HCT116 (cell line): ENCODE data around the gene SEMA3B. TPM values are rescaled to one million over a fixed set of nuclear protein-coding genes. Genes with fewer than 3 reads are reported as not detected.

Experiments
- ATAC-seq: fragments of 200-7000 bp; cut with Tn5 transposase; 2 replicates; pipeline ENCODE4 v1.9.1; 2020; ENCODE audit warnings: mild to moderate bottlenecking, moderate library complexity
- BruUV-seq: library from RNA; stranded (reverse); fragments of 400-500 nt; replicated peaks from 2 replicates; lab custom pipeline; 2021; lab: Mats Ljungman, UMichigan
- CTCF ChIA-PET: fragments of 300-600 bp; sonication (Branson Sonifier 250); formaldehyde crosslinking; loops from one replicate; lab custom pipeline; 2021; ENCODE audit warnings: antibody characterized with exemption; lab: Charles Lee
- POLR2A ChIA-PET: fragments of 300-600, 350-600 bp; sonication (Branson Sonifier 250); formaldehyde crosslinking; loops from one replicate; lab custom pipeline; 2021; ENCODE audit warnings: antibody characterized with exemption; lab: Charles Lee
- RAD21 ChIA-PET, 2 experiments: fragments of 300-600 bp; sonication (Branson Sonifier 250); formaldehyde crosslinking; loops; one replicate each; lab custom pipeline; 2023; ENCODE audit warnings: low total read pairs in 2 of 2; ENCODE audit not compliant: uncharacterized antibody in 2 of 2, unreplicated experiment in 2 of 2, low non-redundant PET in 1 of 2; lab: Charles Lee
- DNase-seq: peaks from one replicate; pipeline ENCODE4 v3.0.0-alpha.2; 2010; ENCODE audit warnings: low read depth, low spot score
- H2AFZ ChIP-seq: fragments of 200-600 bp; shearing (Covaris generic), sonication (generic); 2 replicates; pipeline ENCODE4 v1.6.1; 2017; ENCODE audit warnings: low read depth, mixed run types, mixed read lengths, antibody characterized with exemption, low read length; ENCODE audit not compliant: poor library complexity, severe bottlenecking
- H3K27ac ChIP-seq: 2 replicates; pipeline ENCODE4 v1.5.1; 2012; ENCODE audit warnings: low read depth, low read length
- H3K27me3 ChIP-seq: fragments of 200-600 bp; sonication (generic); 2 replicates; pipeline ENCODE4 v1.6.1; 2016; ENCODE audit warnings: mixed run types, low read length, mixed read lengths; ENCODE audit not compliant: insufficient read depth
- H3K36me3 ChIP-seq, 2 experiments: fragments of 200-500 bp in 1 of 2; fragments of 200-600 bp in 1 of 2; sonication (Bioruptor generic) in 1 of 2; sonication (generic) in 1 of 2; 2 replicates each; pipeline versions ENCODE4 v1.5.1 to v1.6.1; 2014 to 2016; ENCODE audit warnings: low read length in 2 of 2, inconsistent platforms in 1 of 2, mixed read lengths in 1 of 2, mixed run types in 1 of 2; ENCODE audit not compliant: insufficient read depth in 2 of 2, control insufficient read depth in 1 of 2
- H3K4me1 ChIP-seq, 2 experiments: fragments of 200-600 bp in 1 of 2; sonication (generic) in 1 of 2; 2 replicates each; pipeline versions ENCODE4 v1.5.1 to v1.6.1; 2012 to 2017; ENCODE audit warnings: low read length in 2 of 2, inconsistent platforms in 1 of 2, mild to moderate bottlenecking in 1 of 2, mixed read lengths in 1 of 2, mixed run types in 1 of 2, moderate library complexity in 1 of 2; ENCODE audit not compliant: insufficient read depth in 2 of 2, control insufficient read depth in 1 of 2
- H3K4me2 ChIP-seq: fragments of 200-600 bp; sonication (generic); 2 replicates; pipeline ENCODE4 v1.6.1; 2017; ENCODE audit warnings: mixed run types, low read length, mixed read lengths
- H3K4me3 ChIP-seq, 2 experiments: fragments of 200-600 bp in 1 of 2; sonication (generic) in 1 of 2; replicated peaks in 1 of 2; 2 replicates each; pipeline ENCODE4 v1.5.1; 2011 to 2016; ENCODE audit warnings: low read length in 2 of 2, control low read depth in 1 of 2, low read depth in 1 of 2, mild to moderate bottlenecking in 1 of 2, mixed read lengths in 1 of 2, mixed run types in 1 of 2
- H3K79me2 ChIP-seq: fragments of 200-600 bp; sonication (generic); 2 replicates; pipeline ENCODE4 v1.6.1; 2017; ENCODE audit warnings: mild to moderate bottlenecking, mixed run types, low read length, moderate library complexity, mixed read lengths; ENCODE audit not compliant: insufficient read depth
- H3K9ac ChIP-seq: fragments of 200-600 bp; sonication (generic); 2 replicates; pipeline ENCODE4 v1.6.1; 2016; ENCODE audit warnings: low read length, mixed read lengths
- H3K9me2 ChIP-seq: fragments of 200-600 bp; sonication (generic), shearing (Covaris generic); 2 replicates; pipeline ENCODE4 v1.6.1; 2017; ENCODE audit warnings: mixed run types, mild to moderate bottlenecking, moderate library complexity; ENCODE audit not compliant: insufficient read depth
- H3K9me3 ChIP-seq, 2 experiments: fragments of 200-500 bp in 1 of 2; fragments of 200-600 bp in 1 of 2; sonication (Bioruptor generic) in 1 of 2; sonication (generic) in 1 of 2; 2 replicates each; pipeline ENCODE4 v1.6.1; 2014 to 2017; ENCODE audit warnings: low read length in 2 of 2, mixed read lengths in 2 of 2, inconsistent platforms in 1 of 2, low read depth in 1 of 2, mild to moderate bottlenecking in 1 of 2, mixed run types in 1 of 2, moderate library complexity in 1 of 2; ENCODE audit not compliant: control insufficient read depth in 1 of 2, insufficient read depth in 1 of 2
- H4K20me1 ChIP-seq: fragments of 200-600 bp; sonication (generic), shearing (Covaris generic); 2 replicates; pipeline ENCODE4 v1.6.1; 2017; ENCODE audit warnings: mixed run types, mild to moderate bottlenecking, moderate library complexity; ENCODE audit not compliant: insufficient read depth
- CBX3 ChIP-seq: IDR thresholded peaks from 2 replicates; pipeline ENCODE4 v1.6.1; 2012; ENCODE audit warnings: low read depth
- EGR1 ChIP-seq: IDR thresholded peaks from 2 replicates; pipeline ENCODE4 v1.6.1; 2012; ENCODE audit warnings: low read depth
- EZH2phosphoT487 ChIP-seq: fragments of 200-600 bp; IDR thresholded peaks from 2 replicates; pipeline ENCODE4 v1.6.1; 2018; ENCODE audit warnings: antibody characterized with exemption, borderline replicate concordance
- JUND ChIP-seq: IDR thresholded peaks from 2 replicates; pipeline ENCODE4 v1.6.1; 2012
- POLR2A ChIP-seq: IDR thresholded peaks from 2 replicates; pipeline ENCODE4 v1.7.0; 2011; ENCODE audit warnings: borderline replicate concordance; ENCODE audit not compliant: insufficient read depth, insufficient read length; ENCODE audit errors: extremely low read depth
- POLR2AphosphoS5 ChIP-seq: IDR thresholded peaks from 2 replicates; pipeline ENCODE4 v1.6.1; 2011; ENCODE audit warnings: mild to moderate bottlenecking, low read depth, low read length, moderate library complexity
- REST ChIP-seq: IDR thresholded peaks from 2 replicates; pipeline ENCODE4 v1.6.1; 2012; ENCODE audit warnings: low read depth
- SIN3A ChIP-seq: IDR thresholded peaks from 2 replicates; pipeline ENCODE4 v1.6.1; 2012; ENCODE audit warnings: low read depth
- SP1 ChIP-seq: IDR thresholded peaks from 2 replicates; pipeline ENCODE4 v1.6.1; 2012; ENCODE audit warnings: low read depth
- SRF ChIP-seq: IDR thresholded peaks from 2 replicates; pipeline ENCODE4 v1.6.1; 2012; ENCODE audit warnings: low read depth
- TCF7L2 ChIP-seq: IDR thresholded peaks from 2 replicates; pipeline ENCODE4 v1.7.0; 2011; ENCODE audit warnings: borderline replicate concordance, inconsistent platforms; ENCODE audit not compliant: insufficient read depth, insufficient read length; ENCODE audit errors: extremely low read depth
- YY1 ChIP-seq: IDR thresholded peaks from 2 replicates; pipeline ENCODE4 v1.6.1; 2011; ENCODE audit warnings: low read length, low read depth, moderate library complexity, mild to moderate bottlenecking; ENCODE audit not compliant: insufficient replicate concordance; ENCODE audit errors: extremely low read depth
- intact Hi-C: fragments of 100-400 bp; cut with micrococcal nuclease; formaldehyde crosslinking; loops from 2 replicates; pipeline ENCODE4 v1.10.0; 2022
- total RNA-seq: library from RNA; stranded (reverse); gene quantifications from one replicate; pipeline ENCODE4 v1.2.1, GENCODE V29; 2021; ENCODE audit not compliant: unreplicated experiment
- TF ChIP-seq, protein P1 (sequence below): IDR thresholded peaks from 2 replicates; pipeline ENCODE4 v1.6.1; 2012
- TF ChIP-seq, protein P2 (sequence below): IDR thresholded peaks from 2 replicates; pipeline ENCODE4 v1.6.1; 2011; ENCODE audit warnings: mild to moderate bottlenecking, low read length, moderate library complexity; ENCODE audit not compliant: insufficient replicate concordance; ENCODE audit errors: extremely low read depth
- TF ChIP-seq, protein P3 (sequence below): IDR thresholded peaks from 2 replicates; pipeline ENCODE4 v1.6.1; 2012

Gene SEMA3B
- total RNA-seq, 1 experiment from 2014 or later, result 46.2 TPM

DNA sequence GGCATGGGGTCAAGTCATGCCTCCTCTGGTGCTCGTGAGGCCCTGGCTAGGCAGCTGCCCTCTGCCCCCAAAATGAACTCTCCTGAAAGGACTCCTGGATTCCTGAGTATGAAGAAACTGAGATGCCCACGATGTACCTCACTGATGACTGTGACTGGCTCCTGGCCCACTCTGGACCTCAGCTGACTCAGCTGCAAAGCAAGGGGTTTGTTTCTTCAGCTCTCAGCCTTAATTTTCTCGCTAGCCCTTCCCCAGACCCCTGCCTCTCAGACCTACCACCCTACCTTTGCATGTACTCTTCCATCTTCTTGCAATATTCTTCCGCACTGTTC, 38.2 kb upstream of the SEMA3B start (continued):
- TF ChIP-seq, protein P1, sequence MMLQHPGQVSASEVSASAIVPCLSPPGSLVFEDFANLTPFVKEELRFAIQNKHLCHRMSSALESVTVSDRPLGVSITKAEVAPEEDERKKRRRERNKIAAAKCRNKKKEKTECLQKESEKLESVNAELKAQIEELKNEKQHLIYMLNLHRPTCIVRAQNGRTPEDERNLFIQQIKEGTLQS, result no peak
- TF ChIP-seq, protein P2, sequence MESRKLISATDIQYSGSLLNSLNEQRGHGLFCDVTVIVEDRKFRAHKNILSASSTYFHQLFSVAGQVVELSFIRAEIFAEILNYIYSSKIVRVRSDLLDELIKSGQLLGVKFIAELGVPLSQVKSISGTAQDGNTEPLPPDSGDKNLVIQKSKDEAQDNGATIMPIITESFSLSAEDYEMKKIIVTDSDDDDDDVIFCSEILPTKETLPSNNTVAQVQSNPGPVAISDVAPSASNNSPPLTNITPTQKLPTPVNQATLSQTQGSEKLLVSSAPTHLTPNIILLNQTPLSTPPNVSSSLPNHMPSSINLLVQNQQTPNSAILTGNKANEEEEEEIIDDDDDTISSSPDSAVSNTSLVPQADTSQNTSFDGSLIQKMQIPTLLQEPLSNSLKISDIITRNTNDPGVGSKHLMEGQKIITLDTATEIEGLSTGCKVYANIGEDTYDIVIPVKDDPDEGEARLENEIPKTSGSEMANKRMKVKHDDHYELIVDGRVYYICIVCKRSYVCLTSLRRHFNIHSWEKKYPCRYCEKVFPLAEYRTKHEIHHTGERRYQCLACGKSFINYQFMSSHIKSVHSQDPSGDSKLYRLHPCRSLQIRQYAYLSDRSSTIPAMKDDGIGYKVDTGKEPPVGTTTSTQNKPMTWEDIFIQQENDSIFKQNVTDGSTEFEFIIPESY, result no peak
- TF ChIP-seq JUND, result no peak
- no peak for TF ChIP-seq SIN3A
- no peak for TF ChIP-seq SRF
- no peak for TF ChIP-seq TCF7L2

- no peak overlapping the region for H2AFZ ChIP-seq
- TF ChIP-seq POLR2AphosphoS5 (no peak), CBX3 (no peak), EGR1 (no peak), SP1 (no peak), SRF (no peak), YY1 (no peak), POLR2A (no peak), REST (no peak), EZH2phosphoT487 (no peak)
- TF ChIP-seq, protein P3, sequence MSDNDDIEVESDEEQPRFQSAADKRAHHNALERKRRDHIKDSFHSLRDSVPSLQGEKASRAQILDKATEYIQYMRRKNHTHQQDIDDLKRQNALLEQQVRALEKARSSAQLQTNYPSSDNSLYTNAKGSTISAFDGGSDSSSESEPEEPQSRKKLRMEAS, result no peak
- TF ChIP-seq, protein P1, result no peak
- H3K9me2 ChIP-seq, result no peaks in the 10 kb centered on the region
- no peak overlapping the region for H3K9ac ChIP-seq
- no peak overlapping the region for H3K27ac ChIP-seq
- intact Hi-C loops, result no loop called here
- no peaks in the 10 kb centered on the region for H3K27me3 ChIP-seq
- BruUV-seq, result no TSS peak
- CTCF ChIA-PET, result interaction anchor here (1.1 kb wide), 1 partner anchor 15 kb away, joined by 5 read pairs; no protein-coding TSS in a partner anchor
- no peak overlapping the region for H3K4me2 ChIP-seq
- no peaks in the 10 kb centered on the region for H3K9me3 ChIP-seq
- H4K20me1 ChIP-seq, result no peaks in the 10 kb centered on the region
- H3K4me1 ChIP-seq, result peaks cover 26 to 51% of the 10 kb centered on the region in 2 experiments
- ATAC-seq, result no peak
- H3K79me2 ChIP-seq, result peaks cover 4% of the 10 kb centered on the region
- POLR2A ChIA-PET, result no interaction called here
- RAD21 ChIA-PET, result no interaction called here
- no peaks in the 10 kb centered on the region for H3K36me3 ChIP-seq
- no peak for DNase-seq
- no peak overlapping the region for H3K4me3 ChIP-seq
Measured at GRCh38 chr3:50231581-50231980, 37.4 kb upstream of the SEMA3B start.
